GM10266 (cell line): Measurements from ENCODE around the gene DYDC1.
"Not testable (repeated sequence)": the region's sequence is repeated elsewhere in the genome, so short reads cannot be mapped to it uniquely, and the experiment has no call there.

Experiments
- DNase-seq: peaks from one replicate; pipeline ENCODE4 v3.0.0; 2012; ENCODE audit errors: extremely low spot score
- CTCF ChIP-seq: IDR thresholded peaks from 2 replicates; pipeline ENCODE4 v1.5.1; 2012; ENCODE audit warnings: mild to moderate bottlenecking, low read depth; ENCODE audit not compliant: control insufficient read depth, insufficient read depth; ENCODE audit errors: missing control alignments

DYDC1 gene

GRCh38 chr10:80365510-80365909 lies 9.0 kb upstream of the DYDC1 start:
- TF ChIP-seq CTCF = no peak
- no peak for DNase-seq

- DNase-seq = no peak
- TF ChIP-seq CTCF = no peak
These were observed 3.1 kb upstream of the DYDC1 start for GRCh38 chr10:80359644-80360043.

- not testable (repeated sequence) for DNase-seq
These were observed 2.4 kb upstream of the DYDC1 start for GRCh38 chr10:80358925-80359324.

- no peak for TF ChIP-seq CTCF
- no peak for DNase-seq
These were observed 1.2 kb upstream of the DYDC1 start for GRCh38 chr10:80357851-80358125.

- TF ChIP-seq CTCF = no peak
- DNase-seq = no peak
These were observed 665 bp upstream of the DYDC1 start for GRCh38 chr10:80356989-80357850.

GRCh38 chr10:80351220-80351619 lies 5.3 kb downstream of the DYDC1 start:
- DNase-seq = no peak
- no peak for TF ChIP-seq CTCF

GRCh38 chr10:80350251-80350650 lies 6.3 kb downstream of the DYDC1 start:
- TF ChIP-seq CTCF = no peak

GRCh38 chr10:80344912-80345311 lies 11.6 kb downstream of the DYDC1 start:
- TF ChIP-seq CTCF = no peak
- DNase-seq = no peak

More at GRCh38 chr10:80350251-80350650, 6.3 kb downstream of the DYDC1 start:
- no peak for DNase-seq
